MM.1S (cell line): ENCODE measurements around the gene HEMK1.

Experiments
- DNase-seq: peaks from one replicate; pipeline ENCODE4 v3.0.0-alpha.2; 2015
- H2AFZ ChIP-seq: fragments of 300-600 bp; sonication (generic); 2 replicates; pipeline ENCODE4 v1.6.0; 2016; ENCODE audit warnings: antibody characterized with exemption, low read length
- H3F3A ChIP-seq: fragments of 300-600 bp; sonication (generic); 2 replicates; pipeline ENCODE4 v1.6.1; 2016; ENCODE audit warnings: mild to moderate bottlenecking, antibody characterized with exemption, low read length, moderate library complexity, mixed read lengths; ENCODE audit not compliant: insufficient read depth
- H3K27ac ChIP-seq: fragments of 300-600 bp; sonication (generic); 2 replicates; pipeline ENCODE4 v1.5.1; 2016; ENCODE audit warnings: mild to moderate bottlenecking, low read length
- H3K27me3 ChIP-seq: fragments of 300-600 bp; sonication (generic); replicated peaks from 2 replicates; pipeline ENCODE4 v1.6.0; 2016; ENCODE audit warnings: low read length; ENCODE audit not compliant: insufficient read depth
- H3K36me3 ChIP-seq: fragments of 300-600 bp; sonication (generic); replicated peaks from 2 replicates; pipeline ENCODE4 v1.6.1; 2016; ENCODE audit warnings: mild to moderate bottlenecking, low read length, mixed read lengths; ENCODE audit not compliant: insufficient read depth
- H3K4me1 ChIP-seq: fragments of 300-600 bp; sonication (generic); 2 replicates; pipeline ENCODE4 v1.6.1; 2016; ENCODE audit warnings: low read length, mixed read lengths
- H3K4me2 ChIP-seq: fragments of 300-600 bp; sonication (generic); 2 replicates; pipeline ENCODE4 v1.6.0; 2016; ENCODE audit warnings: low read depth, low read length
- H3K4me3 ChIP-seq: fragments of 300-600 bp; sonication (generic); 2 replicates; pipeline ENCODE4 v1.5.1; 2016; ENCODE audit warnings: low read length, mixed read lengths
- H3K79me2 ChIP-seq: fragments of 300-600 bp; sonication (generic); 2 replicates; pipeline ENCODE4 v1.6.1; 2016; ENCODE audit warnings: mixed run types, low read length, mixed read lengths
- H3K9ac ChIP-seq: fragments of 300-600 bp; sonication (generic); 2 replicates; pipeline ENCODE4 v1.6.1; 2016; ENCODE audit warnings: low read length, mixed read lengths
- H3K9me2 ChIP-seq: fragments of 300-600 bp; sonication (generic); replicated peaks from 2 replicates; pipeline ENCODE4 v1.6.1; 2016; ENCODE audit warnings: mild to moderate bottlenecking, low read length, mixed read lengths; ENCODE audit not compliant: insufficient read depth
- H3K9me3 ChIP-seq: fragments of 300-600 bp; sonication (generic); replicated peaks from 2 replicates; pipeline ENCODE4 v1.6.1; 2016; ENCODE audit warnings: mild to moderate bottlenecking, low read length, mixed read lengths; ENCODE audit not compliant: insufficient read depth
- H4K20me1 ChIP-seq: fragments of 300-600 bp; sonication (generic); 2 replicates; pipeline ENCODE4 v1.6.1; 2016; ENCODE audit warnings: mild to moderate bottlenecking, low read length, moderate library complexity, mixed read lengths; ENCODE audit not compliant: insufficient read depth
- CTCF ChIP-seq: fragments of 300-600 bp; sonication (generic); IDR thresholded peaks from 2 replicates; pipeline ENCODE4 v1.5.1; 2016; ENCODE audit warnings: antibody characterized with exemption, low read length, mixed read lengths
- EZH2 ChIP-seq: fragments of 300-600 bp; sonication (generic); optimal IDR thresholded peaks from 2 replicates; pipeline ENCODE3; 2017; ENCODE audit warnings: low read depth, mild to moderate bottlenecking, antibody characterized with exemption, low read length, mixed read lengths
- EZH2phosphoT487 ChIP-seq: fragments of 300-600 bp; sonication (generic); IDR thresholded peaks from 2 replicates; pipeline ENCODE4 v1.6.1; 2018; ENCODE audit warnings: antibody characterized with exemption, low read length

Gene HEMK1

GRCh38 chr3:50608278-50608677 lies 39.0 kb downstream of the HEMK1 start:
- no peak overlapping the region for H3K9ac ChIP-seq
- TF ChIP-seq CTCF (no peak), EZH2phosphoT487 (no peak), EZH2 (no peak)

GRCh38 chr3:50609071-50609762 lies 39.9 kb downstream of the HEMK1 start:
- H3K27ac ChIP-seq: no peak overlapping the region
- H3K4me1 ChIP-seq: peaks cover 27% of the 10 kb centered on the region
- no peaks in the 10 kb centered on the region for H4K20me1 ChIP-seq
- H3K9me3 ChIP-seq: no peaks in the 10 kb centered on the region
- no peaks in the 10 kb centered on the region for H3K79me2 ChIP-seq
- no peaks in the 10 kb centered on the region for H3K27me3 ChIP-seq
- H3F3A ChIP-seq: peaks cover 14% of the 10 kb centered on the region; the same call in 1 of the 2 replicates
- no peaks in the 10 kb centered on the region for H3K36me3 ChIP-seq
- no peak overlapping the region for H3K4me2 ChIP-seq
- no peaks in the 10 kb centered on the region for H3K9me2 ChIP-seq
- TF ChIP-seq EZH2 (no peak), CTCF (no peak), EZH2phosphoT487 (no peak)
- no peak overlapping the region for H3K4me3 ChIP-seq
- H2AFZ ChIP-seq: no peak overlapping the region
- no peak overlapping the region for H3K9ac ChIP-seq
- DNase-seq: no peak

More at GRCh38 chr3:50608278-50608677, 39.0 kb downstream of the HEMK1 start:
- Histone ChIP-seq H3K9me2 (no peaks in the 10 kb centered on the region), H3K9me3 (no peaks in the 10 kb centered on the region), H3K4me2 (no peak overlapping the region), H2AFZ (no peak overlapping the region), H3K27ac (no peak overlapping the region), H3K27me3 (no peaks in the 10 kb centered on the region), H3K79me2 (no peaks in the 10 kb centered on the region), H4K20me1 (no peaks in the 10 kb centered on the region), H3K36me3 (no peaks in the 10 kb centered on the region), H3K4me1 (peaks cover 22% of the 10 kb centered on the region), H3F3A (peaks cover 10% of the 10 kb centered on the region; the same call in 1 of the 2 replicates), H3K4me3 (no peak overlapping the region)
- no peak for DNase-seq

- H3K79me2 ChIP-seq: no peaks in the 10 kb centered on the region
- H3K4me2 ChIP-seq: no peak overlapping the region
- H3K27me3 ChIP-seq: no peaks in the 10 kb centered on the region
Measured at GRCh38 chr3:50609763-50610085, 40.4 kb downstream of the HEMK1 start.

More at GRCh38 chr3:50609763-50610085, 40.4 kb downstream of the HEMK1 start:
- Histone ChIP-seq H3K9me2 (no peaks in the 10 kb centered on the region), H3F3A (peaks cover 14% of the 10 kb centered on the region; the same call in 1 of the 2 replicates), H3K9ac (no peak overlapping the region), H3K4me1 (peaks cover 25% of the 10 kb centered on the region), H3K4me3 (no peak overlapping the region), H3K9me3 (no peaks in the 10 kb centered on the region), H2AFZ (no peak overlapping the region), H3K27ac (no peak overlapping the region), H4K20me1 (no peaks in the 10 kb centered on the region), H3K36me3 (no peaks in the 10 kb centered on the region)
- TF ChIP-seq EZH2phosphoT487 (no peak), CTCF (no peak), EZH2 (no peak)
- no peak for DNase-seq
